ENCODE results near the gene SSC5D.

DNA sequence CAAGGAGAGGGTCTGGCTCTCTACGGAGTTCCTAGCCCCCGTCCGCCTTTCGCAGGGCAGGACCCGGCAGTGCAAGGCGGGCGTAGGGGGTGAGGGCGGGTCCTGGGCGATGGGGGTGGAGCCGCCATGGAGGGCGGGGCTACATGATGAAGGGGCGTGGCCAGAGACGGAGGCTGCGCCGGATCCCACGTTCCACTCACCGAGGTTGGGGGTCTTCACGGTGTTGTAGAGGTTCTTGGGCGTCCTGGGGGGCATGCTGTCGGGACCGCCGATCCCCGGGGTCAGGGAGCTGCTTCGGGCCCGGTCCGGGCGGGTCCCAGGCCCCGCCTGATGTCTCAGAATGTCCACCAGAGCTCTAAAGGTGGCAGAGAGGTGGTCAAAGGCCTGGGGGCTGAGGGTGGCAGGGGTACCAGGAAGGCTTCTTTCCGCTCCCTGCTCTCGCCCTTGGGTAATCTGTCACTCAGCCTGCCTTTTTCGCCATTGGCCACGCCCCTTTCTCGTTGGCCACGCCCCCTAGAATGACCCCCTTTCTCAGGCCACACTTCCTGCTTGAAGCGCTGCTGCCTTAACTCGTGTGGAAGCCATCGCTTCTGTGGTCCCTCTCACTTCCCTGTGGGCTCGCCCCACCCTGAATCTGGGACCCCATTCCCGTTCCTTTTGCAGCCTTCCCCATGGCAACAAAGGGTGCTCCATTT is 47.7 kb upstream of the SSC5D start:
- TF ChIP-seq POLR2A (IDR thresholded peaks at IDR 0.05): no peak
- TF ChIP-seq, protein P1, sequence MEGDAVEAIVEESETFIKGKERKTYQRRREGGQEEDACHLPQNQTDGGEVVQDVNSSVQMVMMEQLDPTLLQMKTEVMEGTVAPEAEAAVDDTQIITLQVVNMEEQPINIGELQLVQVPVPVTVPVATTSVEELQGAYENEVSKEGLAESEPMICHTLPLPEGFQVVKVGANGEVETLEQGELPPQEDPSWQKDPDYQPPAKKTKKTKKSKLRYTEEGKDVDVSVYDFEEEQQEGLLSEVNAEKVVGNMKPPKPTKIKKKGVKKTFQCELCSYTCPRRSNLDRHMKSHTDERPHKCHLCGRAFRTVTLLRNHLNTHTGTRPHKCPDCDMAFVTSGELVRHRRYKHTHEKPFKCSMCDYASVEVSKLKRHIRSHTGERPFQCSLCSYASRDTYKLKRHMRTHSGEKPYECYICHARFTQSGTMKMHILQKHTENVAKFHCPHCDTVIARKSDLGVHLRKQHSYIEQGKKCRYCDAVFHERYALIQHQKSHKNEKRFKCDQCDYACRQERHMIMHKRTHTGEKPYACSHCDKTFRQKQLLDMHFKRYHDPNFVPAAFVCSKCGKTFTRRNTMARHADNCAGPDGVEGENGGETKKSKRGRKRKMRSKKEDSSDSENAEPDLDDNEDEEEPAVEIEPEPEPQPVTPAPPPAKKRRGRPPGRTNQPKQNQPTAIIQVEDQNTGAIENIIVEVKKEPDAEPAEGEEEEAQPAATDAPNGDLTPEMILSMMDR (IDR thresholded peaks at IDR 0.05): no peak
